ENCODE results near the gene GRID2. TPM values are rescaled to one million over a fixed set of nuclear protein-coding genes. Genes with fewer than 3 reads are reported as not detected.

The GRID2 gene
- total RNA-seq, 1 donor from 2014 or later = not detected

DNA sequence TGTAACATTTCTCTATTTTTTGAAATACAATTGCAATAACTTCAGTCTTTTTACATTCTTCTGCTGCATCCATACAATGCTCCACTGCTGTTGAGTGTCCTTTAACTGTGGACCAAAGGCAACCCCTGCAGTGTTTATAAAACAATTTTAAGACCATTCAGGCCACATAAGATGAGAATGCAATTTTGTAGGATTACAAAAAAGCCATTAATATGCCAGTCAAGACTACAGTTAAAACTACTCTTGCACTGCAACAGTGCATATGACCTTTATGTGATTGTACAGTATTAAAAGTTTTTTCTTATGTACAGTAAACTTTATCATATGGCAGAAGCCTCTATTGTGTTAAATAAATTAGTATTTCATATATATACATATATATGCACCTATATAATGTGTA lies 1469.1 kb downstream of the GRID2 start:
- Mint-ChIP-seq H3K4me1 (ENCODE audit: unreplicated experiment) (no peaks in the 10 kb centered on the region), H3K4me3 (ENCODE audit: unreplicated experiment) (no peak overlapping the region), H3K27ac (ENCODE audit: unreplicated experiment) (no peak overlapping the region), H3K36me3 (ENCODE audit: unreplicated experiment) (no peaks in the 10 kb centered on the region), H3K27me3 (ENCODE audit: unreplicated experiment) (peaks cover 31% of the 10 kb centered on the region), H3K9me3 (ENCODE audit: unreplicated experiment) (no peaks in the 10 kb centered on the region)
- no peak for DNase-seq (ENCODE audit: extremely low spot score, unreplicated experiment)
- TF ChIP-seq, protein P1, sequence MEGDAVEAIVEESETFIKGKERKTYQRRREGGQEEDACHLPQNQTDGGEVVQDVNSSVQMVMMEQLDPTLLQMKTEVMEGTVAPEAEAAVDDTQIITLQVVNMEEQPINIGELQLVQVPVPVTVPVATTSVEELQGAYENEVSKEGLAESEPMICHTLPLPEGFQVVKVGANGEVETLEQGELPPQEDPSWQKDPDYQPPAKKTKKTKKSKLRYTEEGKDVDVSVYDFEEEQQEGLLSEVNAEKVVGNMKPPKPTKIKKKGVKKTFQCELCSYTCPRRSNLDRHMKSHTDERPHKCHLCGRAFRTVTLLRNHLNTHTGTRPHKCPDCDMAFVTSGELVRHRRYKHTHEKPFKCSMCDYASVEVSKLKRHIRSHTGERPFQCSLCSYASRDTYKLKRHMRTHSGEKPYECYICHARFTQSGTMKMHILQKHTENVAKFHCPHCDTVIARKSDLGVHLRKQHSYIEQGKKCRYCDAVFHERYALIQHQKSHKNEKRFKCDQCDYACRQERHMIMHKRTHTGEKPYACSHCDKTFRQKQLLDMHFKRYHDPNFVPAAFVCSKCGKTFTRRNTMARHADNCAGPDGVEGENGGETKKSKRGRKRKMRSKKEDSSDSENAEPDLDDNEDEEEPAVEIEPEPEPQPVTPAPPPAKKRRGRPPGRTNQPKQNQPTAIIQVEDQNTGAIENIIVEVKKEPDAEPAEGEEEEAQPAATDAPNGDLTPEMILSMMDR (IDR thresholded peaks at IDR 0.05) = no peak

DNA sequence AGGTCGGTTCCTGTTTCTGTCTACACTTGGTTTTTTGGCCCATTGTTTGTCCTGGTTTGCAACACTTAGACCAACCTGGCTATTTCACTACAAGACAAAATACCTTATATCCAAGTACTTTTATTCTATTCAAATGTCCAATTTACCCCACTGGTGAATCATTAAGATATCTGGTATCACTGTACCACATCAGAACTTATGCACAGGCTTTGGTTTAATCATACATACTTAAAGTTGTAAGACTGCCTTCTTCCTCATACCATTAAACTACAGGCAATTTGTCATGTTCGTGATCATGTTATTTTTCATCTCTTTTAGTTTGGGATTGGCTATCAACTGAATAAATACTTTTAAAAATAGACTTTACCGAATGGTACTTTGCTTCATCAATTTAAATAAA lies 1471.8 kb downstream of the GRID2 start:
- TF ChIP-seq, protein P1 (IDR thresholded peaks at IDR 0.05) = no peak
- no peaks in the 10 kb centered on the region for H3K9me3 Mint-ChIP-seq (ENCODE audit: unreplicated experiment)

DNA sequence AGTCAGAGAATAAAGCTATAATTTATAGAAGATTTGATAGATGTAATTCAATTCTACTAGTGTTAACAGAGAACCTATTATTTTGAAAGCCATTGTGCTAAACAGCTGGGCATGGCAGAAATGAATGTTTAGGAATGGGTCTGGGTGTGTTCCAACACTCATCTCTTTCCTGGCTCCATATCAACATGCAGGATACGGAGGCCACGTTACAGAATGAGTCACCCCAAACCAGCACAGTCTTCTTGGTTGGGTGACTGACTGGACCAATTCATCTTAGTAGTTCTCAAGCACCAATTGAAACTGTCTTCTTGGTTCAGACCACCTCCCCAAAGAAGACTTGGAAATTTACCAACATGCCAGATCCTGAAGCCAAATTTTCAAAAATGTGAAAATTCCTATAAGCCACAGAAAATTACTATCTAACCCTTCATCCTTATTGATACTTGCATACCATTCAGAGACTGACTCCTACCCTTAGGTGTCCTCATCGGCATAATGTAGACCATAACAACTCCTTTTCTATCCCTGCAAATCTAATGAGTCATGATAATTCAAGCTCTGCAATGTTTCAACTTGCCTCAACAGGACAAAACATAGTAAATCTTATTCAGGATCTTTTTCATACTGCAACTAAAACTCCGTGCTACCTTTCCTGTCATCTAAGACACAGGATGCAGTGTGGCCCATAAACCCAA lies 1472.8 kb downstream of the GRID2 start:
- Mint-ChIP-seq H3K9me3 (ENCODE audit: unreplicated experiment) (no peaks in the 10 kb centered on the region), H3K4me1 (ENCODE audit: unreplicated experiment) (no peaks in the 10 kb centered on the region), H3K27ac (ENCODE audit: unreplicated experiment) (no peak overlapping the region), H3K4me3 (ENCODE audit: unreplicated experiment) (no peak overlapping the region), H3K27me3 (ENCODE audit: unreplicated experiment) (peaks cover 33% of the 10 kb centered on the region), H3K36me3 (ENCODE audit: unreplicated experiment) (no peaks in the 10 kb centered on the region)
- TF ChIP-seq, protein P1 (IDR thresholded peaks at IDR 0.05) = no peak
- DNase-seq (ENCODE audit: extremely low spot score, unreplicated experiment) = no peak

More for the DNA sequence above, 1471.8 kb downstream of the GRID2 start:
- no peaks in the 10 kb centered on the region for H3K36me3 Mint-ChIP-seq (ENCODE audit: unreplicated experiment)
- DNase-seq (ENCODE audit: extremely low spot score, unreplicated experiment) = no peak
- no peaks in the 10 kb centered on the region for H3K4me1 Mint-ChIP-seq (ENCODE audit: unreplicated experiment)
- no peak overlapping the region for H3K4me3 Mint-ChIP-seq (ENCODE audit: unreplicated experiment)
- no peak overlapping the region for H3K27ac Mint-ChIP-seq (ENCODE audit: unreplicated experiment)
- peaks cover 30% of the 10 kb centered on the region for H3K27me3 Mint-ChIP-seq (ENCODE audit: unreplicated experiment)

DNA sequence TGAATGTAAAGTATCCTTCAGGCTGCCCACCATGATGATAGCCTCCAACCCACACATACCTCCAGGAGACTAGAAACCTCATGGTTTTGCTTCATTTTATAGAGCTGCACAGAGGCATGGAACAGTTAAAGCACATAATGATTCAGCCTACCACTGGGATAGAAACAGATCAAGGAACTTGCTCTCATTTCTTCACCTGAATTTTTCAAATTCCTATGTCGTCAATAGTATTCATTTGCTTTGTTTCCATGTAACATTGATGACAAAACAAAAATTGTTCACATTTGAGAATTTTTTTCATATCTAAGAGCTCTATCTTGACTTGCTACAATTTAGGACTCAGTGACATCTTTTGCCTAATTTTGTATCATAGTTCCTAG lies 1473.3 kb downstream of the GRID2 start:
- no peak for DNase-seq (ENCODE audit: extremely low spot score, unreplicated experiment)
- peaks cover 27% of the 10 kb centered on the region for H3K27me3 Mint-ChIP-seq (ENCODE audit: unreplicated experiment)

DNA sequence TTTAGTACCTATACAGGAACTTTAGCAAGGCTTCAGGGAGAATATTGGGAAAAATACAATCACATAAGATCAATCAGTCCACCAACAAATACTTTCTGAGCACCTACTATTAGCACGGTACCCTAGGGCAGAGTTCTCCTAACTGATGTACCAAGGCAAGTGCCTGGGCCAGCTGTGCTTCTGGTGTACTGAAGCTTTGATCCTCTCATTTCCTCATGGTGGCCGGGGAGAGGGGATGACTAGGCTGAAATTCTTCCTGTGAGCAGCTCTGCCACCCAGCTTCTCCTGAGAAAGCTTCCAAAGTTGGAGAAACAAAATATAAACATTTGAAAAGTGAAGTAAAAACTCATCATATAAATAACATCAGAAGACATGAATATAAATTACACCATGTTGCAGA lies 1475.5 kb downstream of the GRID2 start:
- H3K27me3 Mint-ChIP-seq (ENCODE audit: unreplicated experiment) = peaks cover 24% of the 10 kb centered on the region

More for the DNA sequence above, 1473.3 kb downstream of the GRID2 start:
- Mint-ChIP-seq H3K9me3 (ENCODE audit: unreplicated experiment) (no peaks in the 10 kb centered on the region), H3K4me3 (ENCODE audit: unreplicated experiment) (no peak overlapping the region), H3K4me1 (ENCODE audit: unreplicated experiment) (no peaks in the 10 kb centered on the region), H3K36me3 (ENCODE audit: unreplicated experiment) (no peaks in the 10 kb centered on the region), H3K27ac (ENCODE audit: unreplicated experiment) (no peak overlapping the region)
- TF ChIP-seq, protein P1 (IDR thresholded peaks at IDR 0.05) = no peak

More for the DNA sequence above, 1475.5 kb downstream of the GRID2 start:
- no peaks in the 10 kb centered on the region for H3K36me3 Mint-ChIP-seq (ENCODE audit: unreplicated experiment)
- TF ChIP-seq, protein P1 (IDR thresholded peaks at IDR 0.05) = no peak
- no peak for DNase-seq (ENCODE audit: extremely low spot score, unreplicated experiment)
- no peak overlapping the region for H3K27ac Mint-ChIP-seq (ENCODE audit: unreplicated experiment)
- H3K4me1 Mint-ChIP-seq (ENCODE audit: unreplicated experiment) = no peaks in the 10 kb centered on the region
- H3K4me3 Mint-ChIP-seq (ENCODE audit: unreplicated experiment) = no peak overlapping the region
- no peaks in the 10 kb centered on the region for H3K9me3 Mint-ChIP-seq (ENCODE audit: unreplicated experiment)
